GM12878 (cell line): ENCODE measurements around the gene CCDC187. TPM values are rescaled to one million over a fixed set of nuclear protein-coding genes. Genes with fewer than 3 reads are reported as not detected.

Experiments used
- ATAC-seq: fragments of 200-7000 bp; cut with Tn5 transposase; 3 replicates; pipeline ENCODE4 v1.9.1; 2020; ENCODE audit warnings: mild to moderate bottlenecking, moderate library complexity
- BruUV-seq: library from RNA; stranded (reverse); fragments of 400-500 nt; replicated peaks from 2 replicates; lab custom pipeline; 2021; lab: Mats Ljungman, UMichigan
- CTCF ChIA-PET: fragments of 300-600 bp; sonication (Branson Sonifier 250); formaldehyde crosslinking; extraction: SDS; loops from one replicate; lab custom pipeline; 2021; ENCODE audit warnings: inconsistent platforms; lab: Yijun Ruan, JAX
- POLR2A ChIA-PET: fragments of 350-600 bp; formaldehyde crosslinking; extraction: SDS; loops from one replicate; lab custom pipeline; 2021; ENCODE audit warnings: inconsistent platforms; lab: Charles Lee
- RAD21 ChIA-PET: fragments of 300-600 bp; sonication (Branson Sonifier 250); formaldehyde crosslinking; loops from one replicate; lab custom pipeline; 2023; ENCODE audit warnings: antibody characterized with exemption; ENCODE audit not compliant: unreplicated experiment; lab: Charles Lee
- SMC1A ChIA-PET: fragments of 300-600 bp; sonication (Branson Sonifier 250); formaldehyde crosslinking; loops from one replicate; lab custom pipeline; 2023; ENCODE audit not compliant: unreplicated experiment, uncharacterized antibody; lab: Charles Lee
- DNase-seq: peaks from one replicate; pipeline ENCODE4 v3.0.0-alpha.2; 2011; ENCODE audit warnings: low read depth, low spot score
- FAIRE-seq: peaks from 3 replicates; lab custom pipeline; 2011; peaks lifted over from hg19 to GRCh38; lab: Jason Lieb, UNC
- H2AFZ ChIP-seq: 2 replicates; pipeline ENCODE4 v1.6.0; 2011; ENCODE audit warnings: low read depth, low read length, control low read depth; ENCODE audit not compliant: control insufficient read depth
- H3K27ac ChIP-seq: 2 replicates; pipeline ENCODE4 v1.5.1; 2011; ENCODE audit warnings: control low read depth; ENCODE audit not compliant: control insufficient read depth, insufficient read depth
- H3K27me3 ChIP-seq, 2 experiments: replicated peaks in 1 of 2; 2 replicates each; pipeline versions ENCODE4 v1.6.0 to v1.6.1; 2011; ENCODE audit warnings: low read length in 1 of 2; ENCODE audit not compliant: control insufficient read depth in 2 of 2, insufficient read depth in 2 of 2
- H3K36me3 ChIP-seq, 2 experiments: 2 replicates each; pipeline ENCODE4 v1.5.1; 2011; ENCODE audit warnings: low read length in 1 of 2; ENCODE audit not compliant: control insufficient read depth in 2 of 2, insufficient read depth in 2 of 2
- H3K4me1 ChIP-seq: 2 replicates; pipeline ENCODE4 v1.6.1; 2011; ENCODE audit warnings: mild to moderate bottlenecking, low read length, moderate library complexity, mixed read lengths; ENCODE audit not compliant: control insufficient read depth, insufficient read depth
- H3K4me2 ChIP-seq: 2 replicates; pipeline ENCODE4 v1.6.0; 2011; ENCODE audit warnings: control low read depth; ENCODE audit not compliant: control insufficient read depth, insufficient read depth
- H3K4me3 ChIP-seq: fragments of 200-600 bp; sonication (generic); 2 replicates; pipeline ENCODE4 v1.5.1; 2016
- H3K79me2 ChIP-seq: 2 replicates; pipeline ENCODE4 v1.6.0; 2011; ENCODE audit warnings: low read length; ENCODE audit not compliant: control insufficient read depth, insufficient read depth
- H3K9ac ChIP-seq: 2 replicates; pipeline ENCODE4 v1.8.0; 2011; ENCODE audit warnings: low read length, control low read depth, mixed read lengths; ENCODE audit not compliant: control insufficient read depth, insufficient read depth
- H3K9me3 ChIP-seq: replicated peaks from 3 replicates; pipeline ENCODE4 v1.5.1; 2011; ENCODE audit warnings: mild to moderate bottlenecking, low read length; ENCODE audit not compliant: control insufficient read depth, insufficient read depth
- H4K20me1 ChIP-seq: 2 replicates; pipeline ENCODE4 v1.6.0; 2011; ENCODE audit not compliant: control insufficient read depth, insufficient read depth
- CBFB ChIP-seq: IDR thresholded peaks from 2 replicates; pipeline ENCODE4 v1.6.1; 2016; ENCODE audit warnings: antibody characterized with exemption, low read depth
- CREB1 ChIP-seq: IDR thresholded peaks from 2 replicates; pipeline ENCODE4 v1.6.1; 2012; ENCODE audit warnings: low read depth, mild to moderate bottlenecking, inconsistent platforms
- E4F1 ChIP-seq: fragments of 450-650 bp; IDR thresholded peaks from 2 replicates; pipeline ENCODE4 v1.6.1; 2018; ENCODE audit warnings: borderline replicate concordance, mild to moderate bottlenecking; ENCODE audit not compliant: partially characterized antibody
- FOXK2 ChIP-seq: fragments of 450-650 bp; IDR thresholded peaks from 2 replicates; pipeline ENCODE4 v1.6.1; 2017; ENCODE audit warnings: mild to moderate bottlenecking, moderate library complexity
- PRDM15 ChIP-seq: fragments of 450-650 bp; formaldehyde crosslinking; IDR thresholded peaks from 2 replicates; pipeline ENCODE4 v1.4.0; 2020; ENCODE audit warnings: mild to moderate bottlenecking, moderate library complexity
- RUNX3 ChIP-seq: IDR thresholded peaks from 2 replicates; pipeline ENCODE4 v1.6.1; 2012; ENCODE audit warnings: low read length, inconsistent platforms
- SIN3A ChIP-seq: IDR thresholded peaks from 2 replicates; pipeline ENCODE4 v1.6.1; 2012; ENCODE audit warnings: low read depth, low read length, improper control_type of control experiment
- SREBF1 ChIP-seq: IDR thresholded peaks from 2 replicates; pipeline ENCODE4 v1.6.1; 2012; ENCODE audit warnings: mild to moderate bottlenecking, low read length
- SRF ChIP-seq, 2 experiments: IDR thresholded peaks; 2 replicates each; pipeline ENCODE4 v1.6.1; 2011; ENCODE audit warnings: low read depth in 2 of 2, low read length in 2 of 2, mild to moderate bottlenecking in 1 of 2, moderate library complexity in 1 of 2
- SUPT20H ChIP-seq: IDR thresholded peaks from 2 replicates; pipeline ENCODE4 v1.6.1; 2011; ENCODE audit warnings: low read depth, mild to moderate bottlenecking, low read length, moderate library complexity, borderline replicate concordance; ENCODE audit not compliant: control insufficient read depth
- ZNF217 ChIP-seq: fragments of 450-650 bp; IDR thresholded peaks from 2 replicates; pipeline ENCODE4 v1.6.1; 2017; ENCODE audit warnings: antibody characterized with exemption, mild to moderate bottlenecking
- WGBS: methylation state at CpG from one replicate; pipeline ENCODE4 v1.1.6; 2016; ENCODE audit warnings: low lambda C conversion rate; ENCODE audit not compliant: insufficient replicate concordance, insufficient coverage; ENCODE audit errors: missing lambda C conversion rate; 5-methylcytosine and 5-hydroxymethylcytosine counted together
- in situ Hi-C: fragments of 300-500 bp; cut with MboI; formaldehyde crosslinking; loops from 9 replicates; pipeline ENCODE4 v1.14.3; 2018; ENCODE audit warnings: mixed read lengths
- intact Hi-C: fragments of 100-400 bp; cut with micrococcal nuclease; formaldehyde crosslinking; loops from one replicate; pipeline ENCODE4 v1.14.2; 2022; ENCODE audit not compliant: unreplicated experiment
- polyA plus RNA-seq, 11 experiments: library from polyadenylated mRNA; depleted of rRNA in 4 of 11; unstranded in 6 of 11; stranded (reverse) in 5 of 11; fragments of >200 nt; fragmentation: Nextera tagmentation in 4 of 11; fragmentation: Illumina TruSeq in 1 of 11; extraction: Ambion mirVana in 4 of 11; extraction: Trizol in 1 of 11; gene quantifications; 1 replicate in 1 of 11; 2 replicates in 10 of 11; pipeline versions ENCODE4 v1.2.1 to v1.2.3, GENCODE V29; 2011 to 2016; ENCODE audit warnings: inconsistent platforms in 2 of 11, missing spikeins in 2 of 11, low read depth in 1 of 11
- total RNA-seq, 4 experiments: library from RNA; depleted of rRNA in 3 of 4; stranded (reverse); fragments of >200 nt in 3 of 4; fragmentation: Illumina TruSeq in 1 of 4; extraction: Trizol in 1 of 4; gene quantifications; 2 replicates each; pipeline versions ENCODE4 v1.2.1 to v1.2.3, GENCODE V29; 2013 to 2021
- TF ChIP-seq, protein P1 (sequence below): fragments of 450-650 bp; IDR thresholded peaks from 2 replicates; pipeline ENCODE4 v1.6.1; 2017; ENCODE audit warnings: low read depth, mild to moderate bottlenecking, moderate library complexity

Gene CCDC187
- total and polyA plus RNA-seq, 10 of the 15 experiments (the other 5 are each of a cell fraction or from before 2014, with no cell fraction given), result 0.04 to 0.23 (median 0.04) TPM; not detected in 7

GRCh38 chr9:136329636-136330405, 25.9 kb upstream of the CCDC187 start:
- in situ Hi-C loops, result no loop called here
- CTCF ChIA-PET, result no interaction called here
- BruUV-seq, result no TSS peak
- DNase-seq, result no peak
- H3K27ac ChIP-seq, result no peak overlapping the region
- H2AFZ ChIP-seq, result no peak overlapping the region
- no peak overlapping the region for H3K9ac ChIP-seq
- intact Hi-C loops, result no loop called here
- no peaks in the 10 kb centered on the region for H3K79me2 ChIP-seq
- POLR2A ChIA-PET, result interaction anchor here (0.6 kb wide), 1 partner anchor 10 kb away, joined by 4 read pairs; no protein-coding TSS in a partner anchor
- H3K4me1 ChIP-seq, result no peaks in the 10 kb centered on the region
- peaks cover 7 to 8% of the 10 kb centered on the region in 2 experiments; a peak in 3 of 4 replicates for H3K27me3 ChIP-seq
- H3K36me3 ChIP-seq, result no peaks in the 10 kb centered on the region
- SMC1A ChIA-PET, result no interaction called here
- FAIRE-seq, result no peak
- ATAC-seq, result no peak
- H3K4me2 ChIP-seq, result no peak overlapping the region
- RAD21 ChIA-PET, result no interaction called here
- H3K4me3 ChIP-seq, result no peak overlapping the region
- H4K20me1 ChIP-seq, result no peaks in the 10 kb centered on the region
- H3K9me3 ChIP-seq, result no peaks in the 10 kb centered on the region
- WGBS, result 36% methylated on average over 14 of the region's 23 CpGs
- no peak for TF ChIP-seq SUPT20H
- TF ChIP-seq, protein P1, sequence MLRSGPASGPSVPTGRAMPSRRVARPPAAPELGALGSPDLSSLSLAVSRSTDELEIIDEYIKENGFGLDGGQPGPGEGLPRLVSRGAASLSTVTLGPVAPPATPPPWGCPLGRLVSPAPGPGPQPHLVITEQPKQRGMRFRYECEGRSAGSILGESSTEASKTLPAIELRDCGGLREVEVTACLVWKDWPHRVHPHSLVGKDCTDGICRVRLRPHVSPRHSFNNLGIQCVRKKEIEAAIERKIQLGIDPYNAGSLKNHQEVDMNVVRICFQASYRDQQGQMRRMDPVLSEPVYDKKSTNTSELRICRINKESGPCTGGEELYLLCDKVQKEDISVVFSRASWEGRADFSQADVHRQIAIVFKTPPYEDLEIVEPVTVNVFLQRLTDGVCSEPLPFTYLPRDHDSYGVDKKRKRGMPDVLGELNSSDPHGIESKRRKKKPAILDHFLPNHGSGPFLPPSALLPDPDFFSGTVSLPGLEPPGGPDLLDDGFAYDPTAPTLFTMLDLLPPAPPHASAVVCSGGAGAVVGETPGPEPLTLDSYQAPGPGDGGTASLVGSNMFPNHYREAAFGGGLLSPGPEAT, result no peak
- no peak for TF ChIP-seq RUNX3
- no peak for TF ChIP-seq CBFB
- no peak for TF ChIP-seq FOXK2
- TF ChIP-seq E4F1, result no peak
- no peak for TF ChIP-seq SIN3A
- no peak for TF ChIP-seq SRF (IDR thresholded peaks at IDR 0.05; ENCODE audit: low read depth in 2 of 2, low read length in 2 of 2)
- TF ChIP-seq CREB1, result no peak
- TF ChIP-seq SREBF1, result no peak
- TF ChIP-seq ZNF217, result no peak
- no peak for TF ChIP-seq PRDM15 (CRISPR knock-in tag)
